ENCODE data around the gene PLA2G2E.
A peak's percentile ranks its signal among the peaks of the same experiment; 100 is the strongest.
"Not testable (repeated sequence)": the region's sequence is repeated elsewhere in the genome, so short reads cannot be mapped to it uniquely, and the experiment has no call there.

PLA2G2E gene

GRCh38 chr1:19884312-19884711 is 39.1 kb downstream of the PLA2G2E start:
- DNase-seq (ENCODE audit: low read depth in 2 of 3, low spot score in 2 of 3) = no peak

DNA sequence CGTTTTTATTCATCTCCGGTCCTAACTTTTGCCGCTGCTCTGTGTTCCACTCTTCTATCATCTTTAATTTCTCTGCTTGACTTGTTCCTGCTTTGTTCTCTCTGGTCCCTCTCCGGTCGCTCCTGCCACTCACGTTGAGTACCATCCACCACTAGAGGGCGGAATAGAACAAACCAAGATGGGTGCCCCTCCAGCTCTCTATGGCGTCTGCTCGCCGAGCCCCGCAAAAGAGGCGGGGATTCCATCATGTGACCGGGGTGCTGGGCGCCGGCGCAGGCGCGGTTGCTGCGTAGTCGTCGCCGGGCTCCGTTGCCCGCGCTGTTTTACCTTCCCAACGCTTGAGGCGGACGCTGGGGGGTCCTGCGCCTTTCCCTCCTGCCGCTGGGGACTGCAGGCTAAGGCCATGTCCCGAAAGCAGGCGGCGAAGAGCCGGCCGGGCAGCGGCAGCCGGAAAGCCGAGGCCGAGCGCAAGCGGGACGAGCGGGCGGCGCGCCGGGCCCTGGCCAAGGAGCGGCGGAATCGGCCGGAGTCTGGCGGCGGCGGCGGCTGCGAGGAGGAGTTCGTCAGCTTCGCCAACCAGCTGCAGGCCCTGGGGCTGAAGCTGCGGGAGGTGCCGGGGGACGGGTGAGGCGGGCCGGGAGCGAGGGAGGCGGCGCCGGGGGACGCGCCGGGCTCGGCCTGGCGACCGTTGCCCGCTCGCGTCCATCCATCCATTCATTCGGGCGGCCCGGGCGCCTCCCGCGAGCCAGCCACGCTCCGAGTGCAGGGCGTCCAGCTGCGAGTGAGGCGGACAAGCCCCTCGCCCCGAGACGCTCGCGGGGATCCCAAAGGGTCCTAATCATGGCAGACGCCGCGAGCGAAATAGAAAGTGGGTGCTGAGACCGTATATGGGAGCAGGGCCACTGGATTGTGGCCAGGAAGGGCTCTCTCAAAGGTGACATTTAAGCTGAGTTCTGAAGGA is 41.0 kb downstream of the PLA2G2E start, which contains the start of gene OTUD3:
Gene OTUD3 (plus strand): TSS at position 285 of the 961 bp plus-strand sequence. CDS start 119 bp downstream, at position 404.
- DNase-seq (ENCODE audit: low read depth in 2 of 3, low spot score in 2 of 3) = peak; percentile 67 to 90 (median 85)

DNA sequence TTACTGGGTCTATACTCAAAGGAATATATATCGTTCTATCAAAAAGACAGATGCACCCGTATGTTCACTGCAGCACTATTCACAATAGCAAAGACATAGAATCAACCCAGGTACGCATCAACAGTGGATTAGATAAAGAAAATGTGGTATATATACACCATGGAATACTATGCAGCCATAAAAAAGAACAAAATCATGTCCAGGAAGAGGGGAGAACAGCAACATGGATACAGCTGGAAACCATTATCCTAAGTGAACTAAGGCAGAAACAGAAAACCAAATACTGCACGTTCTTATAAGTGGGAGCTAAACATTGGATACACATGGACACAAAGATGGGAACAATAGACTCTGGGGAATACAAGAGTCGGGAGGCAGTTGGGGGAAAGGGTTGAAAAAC is 42.6 kb downstream of the PLA2G2E start:
- not testable (repeated sequence) for DNase-seq (ENCODE audit: low read depth in 2 of 3, low spot score in 2 of 3)

GRCh38 chr1:19879661-19880060 is 43.8 kb downstream of the PLA2G2E start:
- no peak for DNase-seq (ENCODE audit: low read depth in 2 of 3, low spot score in 2 of 3)

GRCh38 chr1:19879227-19879626 is 44.2 kb downstream of the PLA2G2E start:
- DNase-seq (ENCODE audit: low read depth in 2 of 3, low spot score in 2 of 3) = no peak

- DNase-seq (ENCODE audit: low read depth in 2 of 3, low spot score in 2 of 3) = no peak
Observed at GRCh38 chr1:19878637-19878985, 44.8 kb downstream of the PLA2G2E start.

- no peak for DNase-seq (ENCODE audit: low read depth in 2 of 3, low spot score in 2 of 3)
Observed at GRCh38 chr1:19877821-19878636, 45.4 kb downstream of the PLA2G2E start.

DNA sequence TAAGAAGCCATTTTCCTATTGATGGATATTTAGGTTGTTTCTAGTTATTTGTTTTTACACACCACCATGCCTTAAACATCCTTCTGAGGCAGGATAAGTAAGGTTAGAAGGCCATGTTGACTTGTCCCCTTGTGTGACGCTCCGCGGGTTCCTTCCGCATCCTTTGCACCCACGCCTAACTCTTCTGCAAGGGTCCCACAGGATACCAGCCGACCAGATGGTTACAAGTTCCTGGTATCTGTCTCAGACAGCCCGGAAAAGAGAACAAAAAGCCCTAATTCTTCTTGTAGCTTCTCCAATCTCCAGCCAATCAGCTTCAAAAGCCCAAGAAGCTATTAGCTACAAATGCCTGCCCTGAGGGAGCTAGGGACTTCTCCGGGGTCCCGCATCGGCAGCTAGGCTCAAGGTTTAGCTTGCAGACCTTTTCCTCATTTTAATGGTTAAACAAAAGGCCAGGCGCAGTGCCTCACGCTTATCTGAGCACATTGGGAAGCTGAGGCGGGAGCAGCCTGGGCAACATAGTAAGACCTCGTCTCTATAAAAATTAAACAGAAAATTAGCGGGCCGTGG is 46.2 kb downstream of the PLA2G2E start:
- DNase-seq (ENCODE audit: low read depth in 2 of 3, low spot score in 2 of 3) = no peak

DNA sequence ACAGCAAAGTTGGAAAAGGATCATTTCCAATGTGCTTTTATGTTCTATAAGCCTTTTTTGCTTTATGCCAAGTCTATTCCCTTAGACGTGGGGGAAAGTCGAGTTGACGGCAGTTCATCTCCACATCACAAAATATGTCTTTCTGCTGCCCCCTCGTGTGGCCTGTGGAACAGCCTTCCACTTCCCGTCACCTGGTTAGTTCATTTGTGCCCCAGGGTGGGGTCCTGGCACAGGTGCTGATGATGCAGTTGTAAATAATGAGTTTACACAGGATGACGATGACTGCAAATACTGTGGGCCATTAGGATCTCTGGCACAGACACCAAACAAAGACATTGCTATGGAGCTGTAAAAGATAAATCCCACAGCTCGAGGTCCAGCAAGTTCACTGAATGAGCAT is 51.2 kb downstream of the PLA2G2E start:
- DNase-seq (ENCODE audit: low read depth in 2 of 3, low spot score in 2 of 3) = no peak

Data from activated CD8-positive, alpha-beta memory T cell treated with anti-CD3 and anti-CD28 coated beads for 48 hours (primary cell).